Measurements from ENCODE around the gene UBR4.
"Not testable (repeated sequence)": the region's sequence is repeated elsewhere in the genome, so short reads cannot be mapped to it uniquely, and the experiment has no call there.

UBR4 gene

GRCh38 chr1:19220080-19220846, 10.2 kb upstream of the UBR4 start:
- no peak for DNase-seq (ENCODE audit: low read depth)

DNA sequence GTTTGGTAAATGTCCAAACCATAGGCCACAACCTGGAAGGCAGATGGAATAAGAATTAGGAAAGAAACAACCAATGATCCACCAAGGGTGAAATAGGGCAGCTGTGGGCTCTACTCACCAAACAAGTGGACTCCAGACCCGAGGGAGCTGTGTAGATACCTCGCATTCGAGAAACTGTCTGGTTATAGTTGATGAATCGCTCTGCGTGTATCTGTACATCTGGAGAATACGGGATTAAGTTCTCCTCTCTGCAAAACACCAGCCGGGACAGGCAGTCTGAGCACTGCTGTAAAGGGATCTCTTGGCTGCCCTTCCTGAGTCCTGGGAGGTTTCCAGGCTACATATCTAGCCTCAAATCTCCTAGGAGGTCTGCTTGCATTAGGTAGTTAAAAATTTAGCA, 9.4 kb upstream of the UBR4 start:
- no peak for DNase-seq (ENCODE audit: low read depth)

- not testable (repeated sequence) for DNase-seq (ENCODE audit: low read depth)
These were observed 6.5 kb upstream of the UBR4 start for GRCh38 chr1:19216585-19216984.

GRCh38 chr1:19213580-19213979, 3.5 kb upstream of the UBR4 start:
- DNase-seq (ENCODE audit: low read depth) = no peak

DNA sequence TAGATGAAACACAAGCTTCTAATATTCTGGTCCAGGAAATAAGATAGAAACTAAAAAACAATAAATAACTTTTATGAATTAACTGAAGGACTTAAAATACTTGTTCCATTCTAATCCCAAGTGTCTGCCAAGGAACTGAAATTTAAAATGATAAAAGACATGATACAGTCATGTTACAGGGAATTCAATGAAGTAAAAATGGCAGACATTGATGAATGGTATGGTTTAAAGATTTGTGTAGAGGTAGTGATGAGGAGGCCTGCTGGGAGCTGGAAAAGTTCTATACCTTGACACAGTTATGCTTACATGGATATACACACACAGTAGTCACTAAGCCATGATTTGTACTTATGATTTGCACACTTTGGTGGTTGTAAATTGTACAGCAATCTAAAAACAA, 2.1 kb upstream of the UBR4 start:
- DNase-seq (ENCODE audit: low read depth) = no peak

DNA sequence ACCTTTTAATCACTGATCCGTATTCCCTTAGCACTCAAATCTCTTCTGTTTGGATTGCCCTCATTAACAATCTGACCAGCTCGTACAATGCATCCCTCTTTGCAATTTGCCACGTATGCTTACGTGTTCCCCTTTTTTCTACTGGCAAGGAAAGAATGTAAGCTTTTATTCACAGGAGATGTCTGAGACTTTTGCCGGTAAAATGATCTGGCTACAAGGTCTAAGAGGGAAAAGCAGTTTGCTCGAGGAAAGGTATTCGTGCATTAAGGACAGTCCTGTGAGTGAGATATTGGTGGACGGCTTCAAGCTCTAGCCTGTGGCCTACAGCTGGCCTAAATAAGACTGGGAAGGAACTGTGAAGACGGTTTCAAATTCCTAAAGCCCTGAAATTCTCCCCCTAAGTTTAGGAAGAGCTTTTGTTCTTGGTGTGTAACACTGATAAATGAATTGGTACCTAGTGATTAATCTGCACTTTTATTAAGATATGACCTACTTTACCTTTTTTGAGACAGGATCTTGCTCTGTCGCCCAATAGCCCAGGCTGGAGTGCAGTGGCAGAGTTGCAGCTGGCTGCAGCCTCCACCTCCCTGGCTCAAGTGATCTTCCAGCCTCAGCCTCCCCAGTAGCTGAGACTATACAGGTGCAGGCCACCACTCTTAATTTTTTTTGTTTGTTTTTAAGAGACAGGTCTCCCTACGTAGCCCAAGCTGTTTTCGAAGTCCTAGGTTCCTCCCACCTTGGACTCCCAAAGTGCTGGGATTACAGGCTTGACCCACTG, 895 bp upstream of the UBR4 start:
- no peak for DNase-seq (ENCODE audit: low read depth)

DNA sequence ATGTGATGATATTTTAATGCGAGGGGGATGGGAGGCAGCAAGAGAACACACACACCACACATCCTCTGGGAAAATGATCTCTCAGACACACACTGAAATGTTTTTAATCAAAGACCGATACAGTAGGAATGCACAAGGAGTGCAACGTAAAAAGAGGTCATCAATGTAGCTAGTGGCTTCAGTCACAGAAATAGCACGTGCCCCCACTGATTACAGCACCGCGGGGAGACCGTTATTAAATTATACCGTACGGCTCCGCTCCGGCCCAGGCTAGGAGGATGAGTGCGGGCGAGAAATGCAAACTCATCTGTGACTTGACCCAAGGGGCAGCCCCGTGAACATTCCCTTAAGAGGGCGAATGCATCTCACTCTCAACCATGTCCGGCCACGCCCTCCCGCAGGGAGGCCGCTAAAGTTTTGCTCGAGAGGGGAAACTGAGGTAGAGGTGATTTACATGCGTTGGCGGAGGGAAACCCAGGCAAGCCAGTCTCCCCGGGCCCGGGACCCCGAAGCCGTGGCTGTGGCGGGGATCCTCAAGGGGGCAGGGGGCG, 552 bp downstream of the UBR4 start:
- peak; percentile 18 for DNase-seq (ENCODE audit: low read depth)

- no peak for DNase-seq (ENCODE audit: low read depth)
These were observed 1.2 kb downstream of the UBR4 start for GRCh38 chr1:19208710-19209438.

- DNase-seq (ENCODE audit: low read depth) = no peak
These were observed 3.1 kb downstream of the UBR4 start for GRCh38 chr1:19206947-19207346.

DNA sequence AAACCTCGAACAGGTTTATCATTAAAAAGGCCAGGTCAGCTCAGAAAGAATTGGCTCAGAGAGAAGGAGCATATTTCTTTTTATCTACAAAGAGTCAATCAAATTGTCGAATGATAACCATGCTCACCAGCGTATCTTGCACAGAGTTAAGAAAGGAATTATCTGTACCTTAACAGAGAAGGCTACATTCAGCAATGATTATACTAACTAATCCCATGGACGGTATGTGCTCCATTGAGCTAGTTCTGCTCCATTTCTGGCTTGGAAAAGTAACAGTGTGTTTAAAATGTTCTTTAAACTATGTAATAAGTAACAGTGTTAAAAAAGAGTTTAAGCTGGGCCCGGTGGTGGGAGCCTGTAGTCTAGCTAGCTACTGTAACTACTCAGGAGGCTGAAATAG, 4.2 kb downstream of the UBR4 start:
- DNase-seq (ENCODE audit: low read depth) = no peak

DNA sequence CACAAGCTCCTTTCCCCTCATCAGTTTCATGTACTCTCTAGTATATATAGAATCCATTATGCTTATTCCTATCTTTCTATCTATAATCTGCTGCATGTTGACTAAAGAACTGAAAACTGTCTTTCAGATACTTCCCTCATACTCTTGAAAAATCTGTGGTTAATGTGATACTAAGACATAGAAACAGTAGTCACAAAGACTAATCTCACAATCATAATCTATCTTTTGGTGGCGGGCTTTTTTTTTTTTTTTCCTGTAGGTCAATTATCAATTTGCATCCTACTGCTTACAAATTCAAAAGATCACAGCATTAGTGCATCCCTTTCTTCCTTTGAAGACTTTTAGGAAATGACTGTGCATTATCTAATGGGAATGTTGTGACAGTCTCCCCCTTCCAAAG, 4.7 kb downstream of the UBR4 start:
- DNase-seq (ENCODE audit: low read depth) = no peak

GRCh38 chr1:19204446-19205266, 5.4 kb downstream of the UBR4 start:
- no peak for DNase-seq (ENCODE audit: low read depth)

GRCh38 chr1:19203440-19203839, 6.6 kb downstream of the UBR4 start:
- DNase-seq (ENCODE audit: low read depth) = no peak

GRCh38 chr1:19202396-19202795, 7.7 kb downstream of the UBR4 start:
- DNase-seq (ENCODE audit: low read depth) = no peak

DNA sequence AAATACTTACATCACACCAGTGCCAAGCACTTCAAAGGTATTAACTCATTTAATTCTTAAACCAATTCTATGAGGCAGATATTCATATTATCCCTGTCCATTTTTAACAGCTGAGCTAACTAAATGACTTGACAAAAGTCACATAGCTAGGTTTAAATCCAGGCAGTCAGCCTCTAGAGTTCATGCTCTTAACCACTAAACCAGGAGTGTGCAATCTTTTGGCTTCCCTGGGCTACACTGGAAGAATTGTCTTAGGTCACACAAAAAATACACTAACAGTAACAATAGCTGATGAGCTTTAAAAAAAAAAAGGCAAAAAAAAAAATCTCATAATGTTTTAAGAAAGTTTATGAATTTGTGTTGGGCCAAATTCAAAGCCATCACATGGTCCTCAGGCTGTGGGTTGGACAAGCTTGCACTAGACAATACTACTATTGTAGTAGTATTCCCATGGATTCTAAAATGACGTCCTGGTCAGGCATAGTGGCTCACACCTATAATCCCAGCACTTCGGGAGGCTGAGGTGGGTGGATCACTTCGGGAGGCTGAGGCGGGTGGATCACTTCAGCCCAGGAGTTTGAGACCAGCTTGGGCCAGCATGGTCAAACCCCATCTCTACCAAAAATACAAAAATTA, 10.0 kb downstream of the UBR4 start:
- no peak for DNase-seq (ENCODE audit: low read depth)

DNA sequence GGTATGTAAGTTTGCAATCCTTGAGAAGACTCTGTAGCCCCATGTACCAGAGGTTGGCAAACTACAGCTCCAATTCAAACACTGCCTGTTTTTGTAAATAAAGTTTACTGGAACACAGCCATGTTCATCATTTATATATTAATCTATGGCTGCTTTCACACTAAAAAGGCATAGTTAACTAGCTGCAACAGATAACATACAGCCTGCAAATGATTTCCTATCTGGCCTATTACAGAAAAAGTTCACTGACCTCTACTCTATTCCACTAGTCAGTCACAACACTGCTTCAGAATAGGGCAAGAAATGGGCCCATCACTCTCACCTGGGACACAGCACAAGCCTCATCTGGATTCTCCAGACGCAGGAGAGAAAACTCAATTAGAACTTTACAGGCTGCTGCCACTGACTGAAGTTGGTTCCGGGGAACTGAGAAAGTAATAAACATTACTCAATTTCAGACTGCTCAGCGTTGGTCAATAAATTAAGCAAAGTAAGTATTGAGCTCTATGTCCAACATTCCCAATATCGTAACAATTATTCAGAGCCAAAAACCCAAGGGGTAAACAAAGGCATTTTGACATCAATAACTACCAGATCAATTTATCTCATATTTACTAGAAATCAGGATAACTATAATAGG, 10.6 kb downstream of the UBR4 start:
- DNase-seq (ENCODE audit: low read depth) = no peak

DNA sequence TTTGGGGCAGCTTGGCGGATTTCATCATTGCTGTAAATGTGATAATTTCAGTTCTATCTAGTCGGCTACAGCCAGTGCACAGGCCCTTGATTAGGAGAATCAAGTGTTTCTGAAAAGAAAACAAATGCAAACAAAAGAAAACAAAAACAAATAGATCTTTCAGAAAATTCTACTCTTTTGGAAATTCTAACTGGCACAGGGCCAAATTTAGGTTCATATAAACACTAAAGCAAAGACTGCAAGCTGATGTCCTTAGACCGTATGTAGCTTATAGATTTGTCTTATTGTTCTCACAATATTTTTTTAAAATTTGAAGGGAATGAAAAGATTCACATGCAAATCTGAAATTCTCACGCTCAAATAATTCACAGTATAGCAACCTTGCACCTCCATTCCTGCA, 11.2 kb downstream of the UBR4 start:
- DNase-seq (ENCODE audit: low read depth) = no peak

GRCh38 chr1:19197845-19198244, 12.2 kb downstream of the UBR4 start:
- DNase-seq (ENCODE audit: low read depth) = no peak

- no peak for DNase-seq (ENCODE audit: low read depth)
These were observed 13.7 kb downstream of the UBR4 start for GRCh38 chr1:19196331-19196730.

GRCh38 chr1:19193004-19193403, 17.1 kb downstream of the UBR4 start:
- DNase-seq (ENCODE audit: low read depth) = no peak

DNA sequence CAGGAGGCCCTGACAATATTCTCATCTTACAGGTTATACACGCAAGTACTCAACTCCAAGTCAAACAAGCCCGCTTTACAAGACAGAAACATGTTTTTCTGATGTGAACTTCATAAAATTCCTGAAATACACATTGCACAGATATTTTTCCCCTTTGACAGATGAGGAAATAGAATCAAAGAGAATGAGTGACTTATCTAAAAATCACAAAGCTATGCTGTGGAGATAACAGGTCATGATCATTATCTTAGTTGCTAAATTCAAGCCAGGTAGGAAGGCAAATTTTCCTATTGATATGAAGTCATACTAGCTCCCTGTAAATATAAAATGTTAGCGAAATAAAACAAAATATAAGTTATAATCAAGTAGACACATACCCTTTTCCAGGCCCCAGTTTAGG, 18.3 kb downstream of the UBR4 start:
- no peak for DNase-seq (ENCODE audit: low read depth)

Data from stimulated activated CD4-positive, alpha-beta T cell treated with anti-CD3 and anti-CD28 coated beads, Interleukin-2, amount 100 ng/mL, for 4 hours (primary cell).